Sciatic nerve (tissue), 2 donors: ENCODE data around the gene MBIP. TPM values are rescaled to one million over a fixed set of nuclear protein-coding genes. Genes with fewer than 3 reads are reported as not detected.
"Not testable (repeated sequence)": the region's sequence is repeated elsewhere in the genome, so short reads cannot be mapped to it uniquely, and the experiment has no call there.

Source experiments
- ATAC-seq: fragments of 200-7000 bp; cut with Tn5 transposase; one replicate; pipeline ENCODE4 v1.9.1; 2020; ENCODE audit warnings: mild to moderate bottlenecking, moderate library complexity
- DNase-seq: peaks from one replicate; pipeline ENCODE4 v3.0.0-alpha.2; 2020; ENCODE audit warnings: low spot score
- intact Hi-C: fragments of 100-400 bp; cut with DNase I; formaldehyde crosslinking; loops from one replicate; pipeline ENCODE4 v1.14.2; 2022
- total RNA-seq: library from RNA; stranded (reverse); fragmentation: NEBNext Ultra II Directional; extraction: Animal tissue kit (Norgen Biotek cat#: 25700); gene quantifications from one replicate; pipeline ENCODE4 v1.2.1, GENCODE V29; 2021
- donor health status: DM: no; HTN: no; CAD: no.
- donor health status: DM: no; HTN: no; CAD: no.

MBIP gene
- total RNA-seq, result 33.7 TPM

GRCh38 chr14:36320200-36320896 lies at the start of gene MBIP:
Gene MBIP, minus strand, starts transcription at chr14:36320637. Its CDS starts 49 bp downstream, at chr14:36320588.
- DNase-seq, result peak; percentile 92
- ATAC-seq, result peak; percentile 100
- intact Hi-C loops, result no loop called here

GRCh38 chr14:36367985-36368774 lies 47.7 kb upstream of the MBIP start:
- intact Hi-C loops, result no loop called here
- ATAC-seq (no peak), DNase-seq (no peak)

GRCh38 chr14:36365766-36366165 lies 45.3 kb upstream of the MBIP start:
- DNase-seq, result no peak
- ATAC-seq, result no peak
- intact Hi-C loops, result no loop called here

- DNase-seq, result no peak
- intact Hi-C loops, result no loop called here
- ATAC-seq, result no peak
Measured at GRCh38 chr14:36363704-36364103, 43.3 kb upstream of the MBIP start.

- intact Hi-C loops, result no loop called here
- no peak for ATAC-seq
- no peak for DNase-seq
Measured at GRCh38 chr14:36362648-36363047, 42.2 kb upstream of the MBIP start.

GRCh38 chr14:36361210-36361853 lies 40.9 kb upstream of the MBIP start:
- DNase-seq (no peak), ATAC-seq (peak; percentile 51)
- intact Hi-C loops, result no loop called here

- DNase-seq (no peak), ATAC-seq (no peak)
- intact Hi-C loops, result no loop called here
Measured at GRCh38 chr14:36356862-36357261, 36.4 kb upstream of the MBIP start.

- ATAC-seq (no peak), DNase-seq (no peak)
- intact Hi-C loops, result no loop called here
Measured at GRCh38 chr14:36346052-36346451, 25.6 kb upstream of the MBIP start.

GRCh38 chr14:36344211-36344610 lies 23.8 kb upstream of the MBIP start:
- no peak for ATAC-seq
- intact Hi-C loops, result no loop called here
- no peak for DNase-seq

GRCh38 chr14:36341811-36342210 lies 21.4 kb upstream of the MBIP start:
- intact Hi-C loops, ATAC-seq: not testable (repeated sequence)

GRCh38 chr14:36340276-36340890 lies 19.9 kb upstream of the MBIP start:
- DNase-seq, result no peak
- ATAC-seq, result no peak
- intact Hi-C loops, result no loop called here

More at GRCh38 chr14:36341811-36342210, 21.4 kb upstream of the MBIP start:
- not testable (repeated sequence) for DNase-seq

- intact Hi-C loops, result no loop called here
- no peak for DNase-seq
Measured at GRCh38 chr14:36339816-36340215, 19.4 kb upstream of the MBIP start.

GRCh38 chr14:36333119-36333518 lies 12.7 kb upstream of the MBIP start:
- intact Hi-C loops, result no loop called here
- ATAC-seq (no peak), DNase-seq (no peak)

More at GRCh38 chr14:36339816-36340215, 19.4 kb upstream of the MBIP start:
- ATAC-seq, result peak; percentile 56

- ATAC-seq, intact Hi-C loops, DNase-seq: not testable (repeated sequence)
Measured at GRCh38 chr14:36327573-36327972, 7.1 kb upstream of the MBIP start.

- intact Hi-C loops, result no loop called here
- ATAC-seq (no peak), DNase-seq (no peak)
Measured at GRCh38 chr14:36325853-36326252, 5.4 kb upstream of the MBIP start.

GRCh38 chr14:36324897-36325296 lies 4.5 kb upstream of the MBIP start:
- intact Hi-C loops, result no loop called here
- DNase-seq (no peak), ATAC-seq (no peak)

- ATAC-seq (peak; percentile 29), DNase-seq (no peak)
- intact Hi-C loops, result no loop called here
Measured at GRCh38 chr14:36320897-36321381, 502 bp upstream of the MBIP start.

- ATAC-seq, result no peak
Measured at GRCh38 chr14:36319899-36320199, 588 bp downstream of the MBIP start.

GRCh38 chr14:36317650-36318049 lies 2.8 kb downstream of the MBIP start:
- ATAC-seq (no peak), DNase-seq (no peak)
- intact Hi-C loops, result no loop called here

More at GRCh38 chr14:36319899-36320199, 588 bp downstream of the MBIP start:
- no peak for DNase-seq
- intact Hi-C loops, result no loop called here
